Mesodermal cell (in vitro differentiated cells): ENCODE data around the gene IFT81.
"Not testable (repeated sequence)": the region's sequence is repeated elsewhere in the genome, so short reads cannot be mapped to it uniquely, and the experiment has no call there.

Experiments
- H3K27ac ChIP-seq: 2 replicates; pipeline ENCODE4 v1.7.0; 2013; ENCODE audit warnings: mild to moderate bottlenecking, low read depth, low read length, moderate library complexity; ENCODE audit not compliant: severe bottlenecking
- H3K36me3 ChIP-seq: 2 replicates; pipeline ENCODE4 v1.7.1; 2013; ENCODE audit warnings: mild to moderate bottlenecking, low read length, moderate library complexity; ENCODE audit not compliant: control insufficient read depth, insufficient read depth
- H3K4me1 ChIP-seq: one replicate; pipeline ENCODE4 v1.7.1; 2013; ENCODE audit warnings: mild to moderate bottlenecking, low read length; ENCODE audit not compliant: insufficient read depth, control insufficient read depth, poor library complexity, severe bottlenecking
- H3K4me3 ChIP-seq: 2 replicates; pipeline ENCODE4 v1.7.0; 2013; ENCODE audit warnings: low read length, control low read depth, mild to moderate bottlenecking; ENCODE audit not compliant: insufficient read depth, poor library complexity, severe bottlenecking; ENCODE audit errors: extremely low read depth
- H3K9me3 ChIP-seq: 2 replicates; pipeline ENCODE4 v1.7.1; 2013; ENCODE audit warnings: mild to moderate bottlenecking, low read length, moderate library complexity; ENCODE audit not compliant: control insufficient read depth
- WGBS, 2 experiments: methylation state at CpG; one replicate each; pipeline ENCODE4 v1.1.5; 2013; ENCODE audit warnings: missing lambda C conversion rate in 2 of 2; ENCODE audit not compliant: insufficient coverage in 2 of 2; 5-methylcytosine and 5-hydroxymethylcytosine counted together

Gene IFT81

DNA sequence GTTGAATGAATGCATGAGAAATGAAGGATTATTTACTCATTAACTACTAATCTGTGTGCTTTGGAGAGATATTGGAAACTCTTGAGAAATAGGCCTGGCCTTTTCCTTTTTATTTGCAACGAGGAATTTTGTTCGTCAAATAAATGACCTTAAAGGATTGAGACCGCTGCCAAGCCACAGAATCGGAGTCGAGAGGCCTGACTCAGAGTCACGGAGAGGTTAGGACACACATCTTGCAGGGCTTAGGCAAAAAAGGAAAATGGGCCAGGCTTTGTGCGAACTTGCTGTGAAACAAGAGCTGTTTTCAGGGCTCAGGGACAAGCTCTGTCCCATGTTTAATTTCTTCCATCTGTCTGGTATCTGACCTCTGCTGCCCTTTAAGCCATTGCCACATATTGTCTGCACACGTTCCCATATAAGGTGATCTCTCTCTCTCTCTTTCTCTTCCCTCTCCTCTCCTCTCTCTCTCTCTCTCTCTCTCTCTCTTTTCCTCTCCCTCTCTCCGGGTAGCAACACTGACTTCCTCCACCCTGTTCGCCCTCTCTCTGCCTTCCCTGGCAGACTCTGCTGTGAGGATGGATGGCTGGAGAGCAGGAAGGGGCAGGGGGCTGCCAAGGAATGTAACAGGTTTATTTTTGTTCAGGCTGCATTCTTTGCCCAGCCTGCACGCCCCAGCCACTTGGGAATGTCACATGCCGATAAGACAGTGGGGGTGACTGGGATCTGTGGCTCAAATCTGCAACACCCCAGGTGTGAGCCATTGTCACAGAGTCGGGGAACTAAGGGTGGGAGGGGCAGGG, 14.9 kb upstream of the IFT81 start:
- Histone ChIP-seq H3K4me1 (peaks cover 9% of the 10 kb centered on the region), H3K9me3 (no peaks in the 10 kb centered on the region), H3K36me3 (no peaks in the 10 kb centered on the region), H3K27ac (peak overlapping the region; percentile 60), H3K4me3 (no peak overlapping the region)
- WGBS, 2 experiments: 74 to 78% methylated on average over 10 to 11 of the region's 13 CpGs

GRCh38 chr12:110109837-110110535, 14.2 kb upstream of the IFT81 start:
- no CpG with 5 or more reads among the region's 2 CpGs for WGBS, 2 experiments
- Histone ChIP-seq H3K4me1 (peaks cover 9% of the 10 kb centered on the region), H3K27ac (peak overlapping the region; percentile 60), H3K4me3 (no peak overlapping the region), H3K36me3 (no peaks in the 10 kb centered on the region), H3K9me3 (no peaks in the 10 kb centered on the region)

DNA sequence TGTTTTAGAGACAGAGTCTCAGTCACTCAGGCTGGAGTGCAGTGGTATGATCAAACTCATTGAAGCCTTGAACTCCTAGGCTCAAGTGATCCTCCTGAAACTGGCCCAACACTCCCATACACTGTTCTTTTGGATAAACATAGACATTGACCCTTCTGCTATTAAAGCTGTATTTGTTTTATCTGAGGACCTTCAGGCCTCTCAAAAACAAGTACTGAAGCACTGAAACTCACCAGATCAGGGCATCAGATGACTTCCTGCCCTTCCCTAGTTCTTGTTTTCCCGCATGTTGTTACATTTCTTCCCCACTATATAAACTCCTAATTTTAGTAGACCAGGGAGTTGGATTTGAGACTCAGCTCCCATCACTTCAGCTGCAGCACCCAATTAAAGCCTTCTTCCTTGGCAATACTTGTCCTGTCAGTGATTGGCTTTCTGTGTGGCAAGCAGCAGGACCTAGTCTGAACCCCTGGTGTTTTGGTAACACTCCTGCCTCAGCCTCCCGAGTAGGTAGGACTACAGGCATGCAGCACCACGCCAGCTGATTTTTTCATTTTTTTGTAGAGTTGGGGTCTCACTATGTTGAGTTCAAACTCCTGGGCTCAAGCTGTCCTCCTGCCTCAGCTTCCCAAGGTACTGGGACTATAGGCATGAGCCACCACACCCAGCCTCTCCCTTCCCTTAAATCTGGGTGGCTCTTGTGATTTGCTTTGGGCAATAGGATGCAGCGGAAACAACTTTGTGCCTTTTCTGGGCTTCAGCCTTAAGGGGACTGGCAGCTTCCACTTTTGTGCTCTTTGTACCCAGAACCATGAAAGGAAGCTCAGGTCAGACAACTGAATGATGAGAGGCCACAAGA, 12.5 kb upstream of the IFT81 start:
- Histone ChIP-seq H3K36me3 (no peaks in the 10 kb centered on the region), H3K4me1 (peaks cover 9% of the 10 kb centered on the region), H3K27ac (no peak overlapping the region), H3K4me3 (no peak overlapping the region), H3K9me3 (no peaks in the 10 kb centered on the region)
- WGBS, 2 experiments: 81 to 83% methylated on average over 2 of the region's 4 CpGs

GRCh38 chr12:110112335-110112660, 11.9 kb upstream of the IFT81 start:
- no peak overlapping the region for H3K4me3 ChIP-seq
- 87 to 91% methylated on average over 5 to 6 of the region's 6 CpGs for WGBS, 2 experiments
- H3K36me3 ChIP-seq: no peaks in the 10 kb centered on the region
- no peak overlapping the region for H3K27ac ChIP-seq
- H3K9me3 ChIP-seq: no peaks in the 10 kb centered on the region
- peaks cover 9% of the 10 kb centered on the region for H3K4me1 ChIP-seq

GRCh38 chr12:110114528-110114937, 9.6 kb upstream of the IFT81 start:
- WGBS, 2 experiments: 91 to 100% methylated on average over 2 of the region's 4 CpGs
- no peaks in the 10 kb centered on the region for H3K36me3 ChIP-seq
- H3K9me3 ChIP-seq: no peaks in the 10 kb centered on the region
- no peak overlapping the region for H3K27ac ChIP-seq
- H3K4me3 ChIP-seq: no peak overlapping the region
- H3K4me1 ChIP-seq: peaks cover 1% of the 10 kb centered on the region

DNA sequence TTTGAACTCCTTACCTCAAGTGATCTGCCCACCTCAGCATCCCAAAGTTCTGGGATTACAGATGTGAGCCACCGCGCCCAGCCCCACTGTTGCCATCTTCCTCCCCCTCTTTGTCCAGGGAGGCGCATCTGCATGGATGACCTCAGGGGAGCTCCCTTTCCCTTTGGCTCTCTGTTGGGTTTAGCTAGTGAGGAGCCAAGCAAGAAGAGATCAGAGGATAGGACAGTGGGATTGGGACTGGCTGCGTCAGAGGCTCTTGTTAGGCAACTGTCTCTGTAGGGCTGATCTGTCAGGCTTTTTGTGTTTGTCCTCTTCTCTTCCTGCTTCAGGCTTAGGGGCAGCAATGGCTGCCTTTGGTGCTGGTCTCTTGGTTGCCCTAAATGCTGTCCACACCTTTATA, 8.5 kb upstream of the IFT81 start:
- Histone ChIP-seq H3K27ac (no peak overlapping the region), H3K4me1 (no peaks in the 10 kb centered on the region), H3K4me3 (no peak overlapping the region), H3K9me3 (no peaks in the 10 kb centered on the region), H3K36me3 (no peaks in the 10 kb centered on the region)
- WGBS, 2 experiments: 93 to 100% methylated on average over 2 of the region's 4 CpGs

DNA sequence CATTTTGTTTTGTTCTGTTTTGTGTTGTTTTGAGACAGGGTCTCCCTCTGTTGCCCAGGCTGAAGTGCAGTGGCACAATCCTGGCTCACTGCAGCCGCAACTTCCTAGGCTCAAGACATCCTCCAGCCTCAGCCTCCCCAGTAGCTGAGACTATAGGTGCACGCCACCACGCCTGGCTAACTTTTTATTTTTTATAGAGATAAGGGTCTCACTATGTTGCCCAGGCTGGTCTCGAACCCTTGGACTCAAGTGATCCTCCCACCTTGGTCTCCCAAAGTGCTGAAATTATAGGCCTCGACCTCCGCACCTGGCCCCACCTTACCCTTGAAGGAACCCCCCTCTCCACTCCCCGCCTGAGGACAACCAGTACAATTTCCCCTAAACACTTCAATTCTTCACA, 7.5 kb upstream of the IFT81 start:
- no peak overlapping the region for H3K27ac ChIP-seq
- H3K36me3 ChIP-seq: no peaks in the 10 kb centered on the region
- H3K4me3 ChIP-seq: no peak overlapping the region
- no peaks in the 10 kb centered on the region for H3K9me3 ChIP-seq
- WGBS, 2 experiments: 92 to 100% methylated on average over 4 of the region's 7 CpGs
- H3K4me1 ChIP-seq: no peaks in the 10 kb centered on the region

GRCh38 chr12:110117210-110117609, 6.9 kb upstream of the IFT81 start:
- H3K4me3 ChIP-seq, H3K27ac ChIP-seq, H3K36me3 ChIP-seq, H3K9me3 ChIP-seq, H3K4me1 ChIP-seq: not testable (repeated sequence)
- 60 to 72% methylated on average over 4 to 7 of the region's 8 CpGs for WGBS, 2 experiments

DNA sequence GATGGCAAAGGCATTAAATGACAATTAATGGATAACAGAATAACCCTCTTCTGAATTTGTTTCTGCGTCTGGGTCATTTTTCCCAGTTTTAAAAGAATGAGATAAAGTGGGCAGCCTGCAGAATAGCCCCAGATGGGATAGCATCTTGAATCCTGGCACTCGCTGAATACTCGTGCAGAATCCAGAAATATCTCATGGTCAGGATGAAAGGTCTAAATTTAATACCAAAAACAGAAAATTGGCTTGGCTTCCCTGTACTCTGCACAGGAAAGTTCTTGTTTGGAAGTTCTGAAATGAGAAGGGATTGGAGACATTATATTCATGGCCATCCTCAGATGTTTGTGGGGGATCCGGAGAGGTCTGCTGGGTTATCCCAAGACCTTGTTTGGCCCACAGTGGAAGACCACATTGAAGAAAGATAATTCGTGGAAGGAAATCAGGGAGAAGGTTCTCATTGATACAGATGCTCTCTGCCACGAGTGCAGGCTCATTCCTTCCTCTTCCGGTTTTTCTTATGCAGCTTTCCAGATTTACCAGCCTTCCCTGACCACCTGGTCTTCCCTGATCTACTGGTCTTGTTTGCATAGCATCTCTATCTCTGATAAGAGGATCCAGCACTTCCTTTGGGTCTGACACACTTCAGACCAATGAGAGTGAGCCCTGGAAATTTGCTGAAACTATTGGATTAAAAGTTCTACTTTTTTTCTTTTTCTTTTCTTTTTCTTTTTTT, 6.0 kb upstream of the IFT81 start:
- H3K4me3 ChIP-seq: no peak overlapping the region
- H3K36me3 ChIP-seq: no peaks in the 10 kb centered on the region
- no peak overlapping the region for H3K27ac ChIP-seq
- H3K9me3 ChIP-seq: no peaks in the 10 kb centered on the region
- H3K4me1 ChIP-seq: no peaks in the 10 kb centered on the region
- WGBS, 2 experiments: 71 to 91% methylated on average over 6 of the region's 7 CpGs

- H3K27ac ChIP-seq: no peak overlapping the region
- WGBS, 2 experiments: 71 to 86% methylated on average over 3 to 4 of the region's 4 CpGs
- no peaks in the 10 kb centered on the region for H3K9me3 ChIP-seq
- no peaks in the 10 kb centered on the region for H3K4me1 ChIP-seq
- H3K36me3 ChIP-seq: peaks cover 5% of the 10 kb centered on the region
- no peak overlapping the region for H3K4me3 ChIP-seq
Measured at GRCh38 chr12:110122929-110123328, 1.2 kb upstream of the IFT81 start.
